Stomach (tissue), 9 donors: ENCODE measurements around the gene TEPSIN. TPM values are rescaled to one million over a fixed set of nuclear protein-coding genes. Genes with fewer than 3 reads are reported as not detected.

Experiments
- DNase-seq, 2 donors: peaks; one replicate each; pipeline versions ENCODE4 v3.0.0 to v3.0.0-alpha.2; 2013 to 2019
- H3K27ac ChIP-seq, 5 donors: fragments of 200-600 bp in 4 of 5; sonication (generic) in 4 of 5; one replicate each; pipeline ENCODE4 v1.5.1; 2013 to 2019; ENCODE audit warnings: mild to moderate bottlenecking in 1 of 5, moderate library complexity in 1 of 5
- H3K27me3 ChIP-seq, 3 donors: fragments of 200-600 bp; sonication (generic); one replicate each; pipeline ENCODE4 v1.5.1; 2017 to 2019; ENCODE audit warnings: mixed run types in 1 of 3
- H3K36me3 ChIP-seq, 4 donors: fragments of 200-600 bp; sonication (generic); 1 replicate in 3 of 4; 2 replicates in 1 of 4; pipeline ENCODE4 v1.5.1; 2016 to 2019
- H3K4me1 ChIP-seq, 4 donors: fragments of 200-600 bp; sonication (generic); one replicate each; pipeline ENCODE4 v1.5.1; 2016 to 2019
- H3K4me3 ChIP-seq, 4 donors: fragments of 200-600 bp; sonication (generic) in 3 of 4; one replicate each; pipeline ENCODE4 v1.5.1; 2016 to 2019; ENCODE audit warnings: mild to moderate bottlenecking in 1 of 4
- H3K9me3 ChIP-seq, 4 donors: fragments of 200-600 bp; sonication (generic); one replicate each; pipeline ENCODE4 v1.5.1; 2016 to 2019
- EP300 ChIP-seq: sonication (generic); formaldehyde crosslinking; IDR thresholded peaks from one replicate; pipeline ENCODE4 v1.6.1; 2017; ENCODE audit warnings: antibody characterized with exemption
- POLR2A ChIP-seq, 4 donors: fragments of 450-650 bp; IDR thresholded peaks; one replicate each; pipeline ENCODE4 v1.6.1; 2016; ENCODE audit warnings: antibody characterized with exemption in 4 of 4, control low read depth in 2 of 4, mild to moderate bottlenecking in 1 of 4, moderate library complexity in 1 of 4
- POLR2AphosphoS5 ChIP-seq, 3 donors: sonication (generic); formaldehyde crosslinking; IDR thresholded peaks; one replicate each; pipeline ENCODE4 v1.6.1; 2016; ENCODE audit warnings: antibody characterized with exemption in 3 of 3
- WGBS, 5 donors: extraction: QIAGEN DNeasy Blood & Tissue Kit in 3 of 5; methylation state at CpG; one replicate each; pipeline versions ENCODE4 v1.1.5 to v1.1.7; 2013 to 2018; 5-methylcytosine and 5-hydroxymethylcytosine counted together
- intact Hi-C: fragments of 100-400 bp; cut with DNase I; formaldehyde crosslinking; loops from one replicate; pipeline ENCODE4 v1.15.1; 2023; ENCODE audit warnings: low total_unique reads
- polyA plus RNA-seq, 3 donors: library from polyadenylated mRNA; stranded (reverse); fragments of 200-250 nt; gene quantifications; one replicate each; pipeline ENCODE4 v1.2.3, GENCODE V29; 2013
- total RNA-seq, 5 donors: library from RNA; depleted of rRNA; stranded (reverse); fragments of >200 nt; gene quantifications; one replicate each; pipeline versions ENCODE4 v1.1.0 to v1.2.3, GENCODE V29; 2014 to 2016
- TF ChIP-seq, protein P1 (sequence below), 7 experiments: fragments of 450-650 bp in 4 of 7; fragments of 200-600 bp in 3 of 7; sonication (generic) in 3 of 7; IDR thresholded peaks; one replicate each; pipeline ENCODE4 v1.5.1; 2016 to 2019; ENCODE audit warnings: antibody characterized with exemption in 7 of 7, control low read depth in 2 of 7, mild to moderate bottlenecking in 1 of 7
- donor health status: healthy with polysubstance abuse.
- donor health status: Bipolar disorder and iron deficiency.
- donor health status: healthy.

TEPSIN gene
- total and polyA plus RNA-seq, 8 donors, result 9.4 to 295 (median 21.4) TPM

DNA sequence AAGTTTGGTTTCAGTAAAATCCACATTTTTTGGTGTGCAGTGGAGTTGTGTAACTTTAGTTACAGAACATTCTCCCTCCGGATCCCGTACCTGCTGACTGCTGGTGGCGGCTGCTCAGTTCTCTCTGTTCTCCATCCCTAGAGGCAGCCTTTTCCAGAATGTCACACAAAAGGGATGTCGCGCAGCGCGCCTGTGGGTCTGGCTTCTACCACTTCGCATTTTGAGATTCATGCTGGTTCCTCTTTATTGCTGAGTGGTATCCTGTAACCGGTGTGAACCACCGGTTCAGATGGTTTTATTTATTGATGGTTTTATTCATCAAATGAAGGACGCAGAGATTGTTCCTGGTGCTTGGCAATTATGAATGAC lies 15.1 kb downstream of the TEPSIN start:
- no peaks in the 10 kb centered on the region for H3K27me3 ChIP-seq
- TF ChIP-seq, protein P1, sequence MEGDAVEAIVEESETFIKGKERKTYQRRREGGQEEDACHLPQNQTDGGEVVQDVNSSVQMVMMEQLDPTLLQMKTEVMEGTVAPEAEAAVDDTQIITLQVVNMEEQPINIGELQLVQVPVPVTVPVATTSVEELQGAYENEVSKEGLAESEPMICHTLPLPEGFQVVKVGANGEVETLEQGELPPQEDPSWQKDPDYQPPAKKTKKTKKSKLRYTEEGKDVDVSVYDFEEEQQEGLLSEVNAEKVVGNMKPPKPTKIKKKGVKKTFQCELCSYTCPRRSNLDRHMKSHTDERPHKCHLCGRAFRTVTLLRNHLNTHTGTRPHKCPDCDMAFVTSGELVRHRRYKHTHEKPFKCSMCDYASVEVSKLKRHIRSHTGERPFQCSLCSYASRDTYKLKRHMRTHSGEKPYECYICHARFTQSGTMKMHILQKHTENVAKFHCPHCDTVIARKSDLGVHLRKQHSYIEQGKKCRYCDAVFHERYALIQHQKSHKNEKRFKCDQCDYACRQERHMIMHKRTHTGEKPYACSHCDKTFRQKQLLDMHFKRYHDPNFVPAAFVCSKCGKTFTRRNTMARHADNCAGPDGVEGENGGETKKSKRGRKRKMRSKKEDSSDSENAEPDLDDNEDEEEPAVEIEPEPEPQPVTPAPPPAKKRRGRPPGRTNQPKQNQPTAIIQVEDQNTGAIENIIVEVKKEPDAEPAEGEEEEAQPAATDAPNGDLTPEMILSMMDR (IDR thresholded peaks at IDR 0.05), result no peak
- TF ChIP-seq POLR2AphosphoS5 (IDR thresholded peaks at IDR 0.05), result no peak
- TF ChIP-seq POLR2A (IDR thresholded peaks at IDR 0.05), result no peak
- TF ChIP-seq EP300, result no peak
- H3K27ac ChIP-seq, result peak overlapping the region in 4 of 5 donors; percentile 20 to 67 (median 60)
- intact Hi-C loops, result no loop called here
- H3K36me3 ChIP-seq, result peaks cover 0 to 20% (median 17%) of the 10 kb centered on the region in 4 donors
- WGBS, 5 donors, result 17 to 29% (median 21%) methylated on average over 11 of the region's 11 CpGs
- no peaks in the 10 kb centered on the region for H3K9me3 ChIP-seq
- H3K4me1 ChIP-seq, result peaks cover 19 to 28% (median 27%) of the 10 kb centered on the region in 4 donors
- DNase-seq, result no peak
- H3K4me3 ChIP-seq, result peak overlapping the region; percentile 78 to 92 (median 86)

GRCh38 chr17:81222906-81223761 lies 15.7 kb downstream of the TEPSIN start, which contains the start of gene CEP131:
Gene CEP131, minus strand, starts transcription at chr17:81222965. Its CDS starts 2,909 bp downstream, at chr17:81220056.
- 1% methylated on average over 24 to 79 of the region's 79 CpGs for WGBS, 5 donors
- H3K9me3 ChIP-seq, result no peaks in the 10 kb centered on the region
- peak within 1 kb of the TSS in 4 of 5 donors; percentile 57 to 76 (median 71) for H3K27ac ChIP-seq
- H3K27me3 ChIP-seq, result no peaks in the 10 kb centered on the region
- H3K4me1 ChIP-seq, result peaks cover 19 to 26% (median 26%) of the 10 kb centered on the region in 4 donors
- H3K36me3 ChIP-seq, result peaks cover 0 to 19% (median 15%) of the 10 kb centered on the region in 4 donors
- intact Hi-C loops, result no loop called here
- DNase-seq, result peak; percentile 99 to 100
- TF ChIP-seq, protein P1 (IDR thresholded peaks at IDR 0.05), result no peak
- peak in 2 of 3 donors; percentile 50 to 81 for TF ChIP-seq POLR2AphosphoS5 (IDR thresholded peaks at IDR 0.05)
- peak within 1 kb of the TSS; percentile 78 to 92 (median 86) for H3K4me3 ChIP-seq

DNA sequence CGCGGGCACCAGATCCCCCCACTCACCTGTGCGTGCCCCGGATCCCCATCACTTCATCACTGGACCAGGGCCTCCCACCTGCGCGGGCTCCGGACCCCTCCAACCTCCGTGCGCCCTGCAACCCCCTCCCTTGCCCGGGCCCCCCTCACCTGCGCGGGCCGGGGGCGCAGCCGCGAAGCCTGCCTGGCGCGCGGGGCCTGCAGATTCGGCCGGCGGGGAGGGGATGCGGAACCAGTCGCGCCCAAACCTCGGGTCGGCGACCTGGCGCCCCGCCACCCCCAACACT lies 16.3 kb downstream of the TEPSIN start:
- Histone ChIP-seq H3K4me3 (peak overlapping the region; percentile 78 to 92 (median 86)), H3K36me3 (peaks cover 0 to 24% (median 16%) of the 10 kb centered on the region in 4 donors), H3K9me3 (no peaks in the 10 kb centered on the region), H3K4me1 (peaks cover 19 to 26% (median 26%) of the 10 kb centered on the region in 4 donors), H3K27me3 (no peaks in the 10 kb centered on the region), H3K27ac (peak overlapping the region in 4 of 5 donors; percentile 27 to 76 (median 71))
- TF ChIP-seq, protein P1 (IDR thresholded peaks at IDR 0.05), result no peak
- no peak for TF ChIP-seq POLR2A (IDR thresholded peaks at IDR 0.05)
- TF ChIP-seq POLR2AphosphoS5 (IDR thresholded peaks at IDR 0.05), result no peak
- TF ChIP-seq EP300, result no peak
- DNase-seq, result no peak
- intact Hi-C loops, result no loop called here
- 0 to 3% (median 1%) methylated on average over 7 to 30 of the region's 30 CpGs for WGBS, 5 donors

- Histone ChIP-seq H3K4me1 (peaks cover 19 to 26% (median 26%) of the 10 kb centered on the region in 4 donors), H3K27ac (peak overlapping the region in 3 of 5 donors; percentile 69 to 76 (median 73)), H3K4me3 (peak overlapping the region; percentile 78 to 92 (median 86)), H3K27me3 (no peaks in the 10 kb centered on the region), H3K9me3 (no peaks in the 10 kb centered on the region), H3K36me3 (peaks cover 0 to 29% (median 21%) of the 10 kb centered on the region in 4 donors)
- 11 to 22% (median 14%) methylated on average over 17 to 24 of the region's 24 CpGs for WGBS, 5 donors
- DNase-seq, result no peak
- TF ChIP-seq POLR2AphosphoS5 (IDR thresholded peaks at IDR 0.05) (no peak), POLR2A (IDR thresholded peaks at IDR 0.05) (no peak), EP300 (no peak)
- TF ChIP-seq, protein P1 (IDR thresholded peaks at IDR 0.05), result no peak
- intact Hi-C loops, result no loop called here
These were observed 16.8 kb downstream of the TEPSIN start for GRCh38 chr17:81221842-81222619.
